ENCODE measurements around the gene MOB3B. TPM values are rescaled to one million over a fixed set of nuclear protein-coding genes. Genes with fewer than 3 reads are reported as not detected.

MOB3B gene
- total RNA-seq, 1 experiment from 2014 or later: 0.19 TPM

DNA sequence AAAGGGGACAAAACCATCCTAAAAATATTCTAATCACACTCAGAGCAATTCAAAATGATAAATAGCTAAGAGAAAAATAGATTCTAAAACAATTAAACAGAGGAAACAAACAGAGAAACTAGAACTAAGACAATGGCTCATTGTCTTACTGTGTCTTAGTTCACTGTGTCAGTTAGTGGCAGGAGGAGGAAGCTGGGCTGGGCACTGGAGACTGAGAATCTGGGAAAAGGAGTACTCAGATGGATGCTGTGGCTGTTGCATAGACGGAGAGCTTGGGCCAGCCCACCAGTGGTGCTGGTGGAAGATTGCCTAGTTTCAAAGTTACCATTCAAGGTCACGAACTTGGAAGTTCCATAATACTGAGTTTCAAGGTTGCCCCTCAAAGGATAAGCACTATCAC is 100.2 kb downstream of the MOB3B start:
- H3K4me1 ChIP-seq (ENCODE audit: insufficient read depth, low read length, poor library complexity, severe bottlenecking): no peaks in the 10 kb centered on the region
- ChIA-PET CTCF (no interaction called here), POLR2A (ENCODE audit: low non-redundant PET) (no interaction called here)
- DNase-seq (ENCODE audit: low spot score): no peak
- no peak overlapping the region for H3K27ac ChIP-seq (ENCODE audit: low read depth, low read length, poor library complexity, severe bottlenecking)
- no peaks in the 10 kb centered on the region for H3K27me3 ChIP-seq (replicated peaks; ENCODE audit: insufficient read depth, low read depth, low read length, poor library complexity)
- intact Hi-C loops (cut with micrococcal nuclease; ENCODE audit: unreplicated experiment): no loop called here
- BruUV-seq (replicated peaks): no TSS peak
- H3K9me3 ChIP-seq (ENCODE audit: low read depth, low read length, poor library complexity, severe bottlenecking): no peaks in the 10 kb centered on the region
- H3K36me3 ChIP-seq (ENCODE audit: insufficient read depth, low read length, poor library complexity, severe bottlenecking): no peaks in the 10 kb centered on the region
- H3K4me3 ChIP-seq (ENCODE audit: low read depth, low read length, poor library complexity, severe bottlenecking): no peak overlapping the region
- no peak for TF ChIP-seq EZH2 (IDR thresholded peaks at IDR 0.05; ENCODE audit: borderline replicate concordance, low read depth, low read length, poor library complexity, severe bottlenecking)
- TF ChIP-seq, protein P1, sequence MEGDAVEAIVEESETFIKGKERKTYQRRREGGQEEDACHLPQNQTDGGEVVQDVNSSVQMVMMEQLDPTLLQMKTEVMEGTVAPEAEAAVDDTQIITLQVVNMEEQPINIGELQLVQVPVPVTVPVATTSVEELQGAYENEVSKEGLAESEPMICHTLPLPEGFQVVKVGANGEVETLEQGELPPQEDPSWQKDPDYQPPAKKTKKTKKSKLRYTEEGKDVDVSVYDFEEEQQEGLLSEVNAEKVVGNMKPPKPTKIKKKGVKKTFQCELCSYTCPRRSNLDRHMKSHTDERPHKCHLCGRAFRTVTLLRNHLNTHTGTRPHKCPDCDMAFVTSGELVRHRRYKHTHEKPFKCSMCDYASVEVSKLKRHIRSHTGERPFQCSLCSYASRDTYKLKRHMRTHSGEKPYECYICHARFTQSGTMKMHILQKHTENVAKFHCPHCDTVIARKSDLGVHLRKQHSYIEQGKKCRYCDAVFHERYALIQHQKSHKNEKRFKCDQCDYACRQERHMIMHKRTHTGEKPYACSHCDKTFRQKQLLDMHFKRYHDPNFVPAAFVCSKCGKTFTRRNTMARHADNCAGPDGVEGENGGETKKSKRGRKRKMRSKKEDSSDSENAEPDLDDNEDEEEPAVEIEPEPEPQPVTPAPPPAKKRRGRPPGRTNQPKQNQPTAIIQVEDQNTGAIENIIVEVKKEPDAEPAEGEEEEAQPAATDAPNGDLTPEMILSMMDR (conservative IDR thresholded peaks at IDR 0.05; ENCODE audit: low read depth, low read length): no peak

DNA sequence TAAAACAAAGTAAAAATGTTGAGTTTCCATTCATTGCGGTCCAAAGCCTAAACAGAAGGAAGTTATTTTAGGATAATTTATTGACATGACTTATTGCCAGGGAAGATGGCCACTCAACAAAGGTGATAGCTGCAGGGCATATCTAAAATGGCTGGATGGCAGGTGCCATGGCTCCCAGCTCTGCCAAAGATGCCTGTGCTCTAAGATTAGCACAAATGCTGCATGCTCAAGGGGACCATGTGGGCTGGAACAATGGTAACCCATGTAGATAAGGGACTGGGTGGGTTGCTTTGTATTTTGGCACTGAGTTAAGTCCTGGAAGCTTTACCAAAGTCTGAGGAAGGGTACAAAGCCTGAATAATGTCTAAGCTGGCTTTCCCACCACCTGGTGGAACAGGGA is 101.1 kb downstream of the MOB3B start:
- ChIA-PET CTCF (no interaction called here), POLR2A (ENCODE audit: low non-redundant PET) (no interaction called here)
- no peaks in the 10 kb centered on the region for H3K9me3 ChIP-seq (ENCODE audit: low read depth, low read length, poor library complexity, severe bottlenecking)
- no peak overlapping the region for H3K4me3 ChIP-seq (ENCODE audit: low read depth, low read length, poor library complexity, severe bottlenecking)
- BruUV-seq (replicated peaks): no TSS peak
- no peaks in the 10 kb centered on the region for H3K27me3 ChIP-seq (replicated peaks; ENCODE audit: insufficient read depth, low read depth, low read length, poor library complexity)
- DNase-seq (ENCODE audit: low spot score): no peak
- intact Hi-C loops (cut with micrococcal nuclease; ENCODE audit: unreplicated experiment): no loop called here
- TF ChIP-seq, protein P1 (conservative IDR thresholded peaks at IDR 0.05; ENCODE audit: low read depth, low read length): no peak
- no peak for TF ChIP-seq EZH2 (IDR thresholded peaks at IDR 0.05; ENCODE audit: borderline replicate concordance, low read depth, low read length, poor library complexity, severe bottlenecking)
- no peak overlapping the region for H3K27ac ChIP-seq (ENCODE audit: low read depth, low read length, poor library complexity, severe bottlenecking)
- no peaks in the 10 kb centered on the region for H3K4me1 ChIP-seq (ENCODE audit: insufficient read depth, low read length, poor library complexity, severe bottlenecking)
- no peaks in the 10 kb centered on the region for H3K36me3 ChIP-seq (ENCODE audit: insufficient read depth, low read length, poor library complexity, severe bottlenecking)

DNA sequence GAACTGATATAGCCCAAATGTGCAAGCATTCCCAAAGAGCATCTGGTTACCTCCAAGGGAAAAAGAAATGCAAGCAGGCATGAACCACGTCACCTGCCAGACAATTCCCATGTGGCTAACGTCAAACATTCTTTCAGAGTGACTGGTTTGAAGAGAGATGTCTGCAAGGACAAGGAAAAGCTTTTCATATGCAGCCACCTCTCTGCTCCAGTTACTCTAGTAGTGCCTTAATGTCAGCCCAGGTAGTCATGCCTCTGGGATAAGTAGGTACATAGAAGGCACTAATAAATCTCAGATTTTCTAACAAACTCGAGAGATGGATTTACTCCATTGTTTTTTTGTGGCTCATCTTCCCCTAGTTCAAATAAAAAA is 102.4 kb downstream of the MOB3B start:
- CTCF ChIA-PET: no interaction called here
- intact Hi-C loops (cut with micrococcal nuclease; ENCODE audit: unreplicated experiment): no loop called here
- H3K9me3 ChIP-seq (ENCODE audit: low read depth, low read length, poor library complexity, severe bottlenecking): no peaks in the 10 kb centered on the region
- no peaks in the 10 kb centered on the region for H3K27me3 ChIP-seq (replicated peaks; ENCODE audit: insufficient read depth, low read depth, low read length, poor library complexity)
- no peak for TF ChIP-seq EZH2 (IDR thresholded peaks at IDR 0.05; ENCODE audit: borderline replicate concordance, low read depth, low read length, poor library complexity, severe bottlenecking)
- TF ChIP-seq, protein P1 (conservative IDR thresholded peaks at IDR 0.05; ENCODE audit: low read depth, low read length): no peak
- H3K4me1 ChIP-seq (ENCODE audit: insufficient read depth, low read length, poor library complexity, severe bottlenecking): no peaks in the 10 kb centered on the region
- BruUV-seq (replicated peaks): no TSS peak
- POLR2A ChIA-PET (ENCODE audit: low non-redundant PET): no interaction called here
- no peak for DNase-seq (ENCODE audit: low spot score)
- H3K36me3 ChIP-seq (ENCODE audit: insufficient read depth, low read length, poor library complexity, severe bottlenecking): no peaks in the 10 kb centered on the region
- H3K4me3 ChIP-seq (ENCODE audit: low read depth, low read length, poor library complexity, severe bottlenecking): no peak overlapping the region
- H3K27ac ChIP-seq (ENCODE audit: low read depth, low read length, poor library complexity, severe bottlenecking): no peak overlapping the region
